CD4-positive, CD25-positive, alpha-beta regulatory T cell (primary cell): ENCODE measurements around the gene ANKZF1. TPM values are rescaled to one million over a fixed set of nuclear protein-coding genes. Genes with fewer than 3 reads are reported as not detected.

Experiments used
- ATAC-seq, 2 donors: fragments of 150-1000 bp; cut with Tn5 transposase; one replicate each; pipeline ENCODE4 v1.10.0; 2021; ENCODE audit warnings: low read depth in 2 of 2, moderate number of reproducible peaks in 2 of 2, moderate library complexity in 1 of 2
- DNase-seq, 3 donors: peaks; one replicate each; pipeline versions ENCODE4 v3.0.0 to v3.0.0-alpha.2; 2012 to 2022; ENCODE audit warnings: mixed read lengths in 1 of 3
- H3K27ac ChIP-seq: one replicate; pipeline ENCODE4 v1.7.0; 2013; ENCODE audit warnings: mild to moderate bottlenecking, low read length; ENCODE audit not compliant: insufficient read depth, poor library complexity, severe bottlenecking
- H3K27me3 ChIP-seq: one replicate; pipeline ENCODE4 v1.7.0; 2013; ENCODE audit warnings: low read length; ENCODE audit not compliant: control insufficient read depth, insufficient read depth
- H3K36me3 ChIP-seq: one replicate; pipeline ENCODE4 v1.7.0; 2013; ENCODE audit warnings: mild to moderate bottlenecking, low read length, moderate library complexity; ENCODE audit not compliant: control insufficient read depth, insufficient read depth
- H3K4me1 ChIP-seq: 2 replicates; pipeline ENCODE4 v1.7.0; 2013; ENCODE audit warnings: mild to moderate bottlenecking, low read length; ENCODE audit not compliant: insufficient read depth, control insufficient read depth, poor library complexity, severe bottlenecking
- H3K4me3 ChIP-seq: one replicate; pipeline ENCODE4 v1.7.0; 2013; ENCODE audit warnings: low read depth, mild to moderate bottlenecking, low read length, moderate library complexity
- H3K9me3 ChIP-seq, 2 experiments: 1 replicate in 1 of 2; 2 replicates in 1 of 2; pipeline ENCODE4 v1.7.0; 2013; ENCODE audit warnings: low read length in 2 of 2, mild to moderate bottlenecking in 1 of 2, moderate library complexity in 1 of 2; ENCODE audit not compliant: control insufficient read depth in 2 of 2
- H3K27ac Mint-ChIP-seq, 3 donors: one replicate each; pipeline ENCODE4 v1.8.0; 2020 to 2022; ENCODE audit warnings: mild to moderate bottlenecking in 3 of 3, mixed read lengths in 3 of 3, moderate library complexity in 2 of 3
- H3K27me3 Mint-ChIP-seq: one replicate; pipeline ENCODE4 v1.8.0; 2022; ENCODE audit warnings: mild to moderate bottlenecking, mixed read lengths
- H3K36me3 Mint-ChIP-seq: one replicate; pipeline ENCODE4 v1.8.0; 2020; ENCODE audit warnings: mixed read lengths
- H3K4me1 Mint-ChIP-seq, 4 donors: one replicate each; pipeline ENCODE4 v1.8.0; 2020 to 2022; ENCODE audit warnings: mixed read lengths in 4 of 4, mild to moderate bottlenecking in 1 of 4
- H3K4me3 Mint-ChIP-seq, 4 donors: one replicate each; pipeline ENCODE4 v1.8.0; 2020 to 2022; ENCODE audit warnings: mild to moderate bottlenecking in 4 of 4, mixed read lengths in 4 of 4, moderate library complexity in 3 of 4
- H3K9me3 Mint-ChIP-seq, 7 donors: one replicate each; pipeline ENCODE4 v1.8.0; 2020 to 2022; ENCODE audit warnings: mixed read lengths in 7 of 7, mild to moderate bottlenecking in 3 of 7, moderate library complexity in 2 of 7
- polyA plus RNA-seq, 4 donors: library from polyadenylated mRNA; unstranded; fragments of 300-500 nt; fragmentation: Illumina TruSeq; gene quantifications; one replicate each; pipeline ENCODE4 v1.2.3, GENCODE V29; 2021
- total RNA-seq: library from RNA; stranded (reverse); gene quantifications from one replicate; pipeline ENCODE4 v1.2.3, GENCODE V29; 2022

Gene ANKZF1
- total and polyA plus RNA-seq, 5 donors from 2014 or later: 23.5 to 123 (median 31.9) TPM

GRCh38 chr2:219284501-219285372 lies 55.1 kb downstream of the ANKZF1 start:
- Mint-ChIP-seq H3K9me3 (peaks cover 0 to under 1% (median 0%) of the 10 kb centered on the region in 7 donors), H3K27ac (no peak overlapping the region), H3K36me3 (peaks cover 28% of the 10 kb centered on the region), H3K4me1 (peaks cover 6 to 43% (median 11%) of the 10 kb centered on the region in 4 donors), H3K4me3 (no peak overlapping the region), H3K27me3 (peaks cover 5% of the 10 kb centered on the region)
- Histone ChIP-seq H3K9me3 (no peaks in the 10 kb centered on the region), H3K36me3 (peaks cover 55% of the 10 kb centered on the region), H3K27me3 (no peaks in the 10 kb centered on the region), H3K4me1 (peaks cover 13% of the 10 kb centered on the region), H3K4me3 (no peak overlapping the region), H3K27ac (no peak overlapping the region)
- no peak for ATAC-seq
- no peak for DNase-seq

GRCh38 chr2:219285373-219285735 lies 55.7 kb downstream of the ANKZF1 start:
- Histone ChIP-seq H3K4me3 (no peak overlapping the region), H3K9me3 (no peaks in the 10 kb centered on the region), H3K27me3 (no peaks in the 10 kb centered on the region), H3K27ac (no peak overlapping the region), H3K4me1 (peaks cover 6% of the 10 kb centered on the region), H3K36me3 (peaks cover 54% of the 10 kb centered on the region)
- DNase-seq (no peak), ATAC-seq (no peak)
- Mint-ChIP-seq H3K4me1 (peaks cover 6 to 36% (median 9%) of the 10 kb centered on the region in 4 donors), H3K27me3 (peaks cover 4% of the 10 kb centered on the region), H3K36me3 (peaks cover 28% of the 10 kb centered on the region), H3K4me3 (peak overlapping the region in 1 of 4 donors; percentile 72), H3K9me3 (no peaks in the 10 kb centered on the region), H3K27ac (no peak overlapping the region)

- Mint-ChIP-seq H3K9me3 (no peaks in the 10 kb centered on the region), H3K27me3 (peaks cover 4% of the 10 kb centered on the region), H3K4me1 (peaks cover 6 to 30% (median 8%) of the 10 kb centered on the region in 4 donors), H3K27ac (peak overlapping the region in 2 of 3 donors; percentile 60 to 63), H3K36me3 (peaks cover 22% of the 10 kb centered on the region), H3K4me3 (no peak overlapping the region)
- no peak overlapping the region for H3K4me3 ChIP-seq
- ATAC-seq: no peak
- no peaks in the 10 kb centered on the region for H3K27me3 ChIP-seq
- H3K36me3 ChIP-seq: peaks cover 48% of the 10 kb centered on the region
- DNase-seq: no peak
- peaks cover 4% of the 10 kb centered on the region for H3K4me1 ChIP-seq
- H3K9me3 ChIP-seq: no peaks in the 10 kb centered on the region
- no peak overlapping the region for H3K27ac ChIP-seq
Observed at GRCh38 chr2:219285894-219286425, 56.4 kb downstream of the ANKZF1 start.

Other genes starting within 250 kb of the ANKZF1 start
- not detected for gene FEV, start 244.6 kb upstream of the ANKZF1 start, total RNA-seq
- gene FEV, start 244.6 kb upstream of the ANKZF1 start, polyA plus RNA-seq: not detected
- not detected for gene CRYBA2, start 236.4 kb upstream of the ANKZF1 start, total RNA-seq
- gene CRYBA2, start 236.4 kb upstream of the ANKZF1 start, polyA plus RNA-seq: not detected
- not detected for gene CFAP65, start 188.3 kb upstream of the ANKZF1 start, total RNA-seq
- not detected for gene CFAP65, start 188.3 kb upstream of the ANKZF1 start, polyA plus RNA-seq
- gene IHH, start 168.9 kb upstream of the ANKZF1 start, total RNA-seq: not detected
- not detected for gene IHH, start 168.9 kb upstream of the ANKZF1 start, polyA plus RNA-seq
- 12.9 TPM for gene NHEJ1, start 69.0 kb upstream of the ANKZF1 start, total RNA-seq
- 10 to 100 TPM; 24.6 to 29.1 (median 26.8) TPM for gene NHEJ1, start 69.0 kb upstream of the ANKZF1 start, polyA plus RNA-seq
- 1.3 TPM for gene SLC23A3, start 59.8 kb upstream of the ANKZF1 start, total RNA-seq
- gene SLC23A3, start 59.8 kb upstream of the ANKZF1 start, polyA plus RNA-seq: not detected
- 68.2 TPM for gene CNPPD1, start 52.9 kb upstream of the ANKZF1 start, total RNA-seq
- gene CNPPD1, start 52.9 kb upstream of the ANKZF1 start, polyA plus RNA-seq: 100 to 1,000 TPM; 100 to 143 (median 113) TPM
- gene RETREG2, start 51.5 kb upstream of the ANKZF1 start, total RNA-seq: 84.7 TPM
- gene RETREG2, start 51.5 kb upstream of the ANKZF1 start, polyA plus RNA-seq: 10 to 100 TPM; 62.8 to 89.7 (median 72.1) TPM
- 70.8 TPM for gene ZFAND2B, start 23.0 kb upstream of the ANKZF1 start, total RNA-seq
- gene ZFAND2B, start 23.0 kb upstream of the ANKZF1 start, polyA plus RNA-seq: 10 to 100 TPM; 54.4 to 72.1 (median 64.0) TPM
- 6.0 TPM for gene ABCB6, start 10.8 kb upstream of the ANKZF1 start, total RNA-seq
- gene ABCB6, start 10.8 kb upstream of the ANKZF1 start, polyA plus RNA-seq: 1 to 10 TPM; 1.5 to 3.9 (median 1.7) TPM
- gene ATG9A, start 170 bp upstream of the ANKZF1 start, total RNA-seq: 68.0 TPM
- gene ATG9A, start 170 bp upstream of the ANKZF1 start, polyA plus RNA-seq: 10 to 100 TPM; 18.7 to 21.0 (median 19.0) TPM
- 0.86 TPM for gene GLB1L, start 15.6 kb downstream of the ANKZF1 start, total RNA-seq
- gene GLB1L, start 15.6 kb downstream of the ANKZF1 start, polyA plus RNA-seq: 1 to 10 TPM in 1 of 4 donors, under 1 TPM in 2, not detected in 1; 0.78 to 1.1 (median 0.90) TPM
- gene STK16, start 15.7 kb downstream of the ANKZF1 start, total RNA-seq: 21.9 TPM
- gene STK16, start 15.7 kb downstream of the ANKZF1 start, polyA plus RNA-seq: 10 to 100 TPM; 14.8 to 26.1 (median 19.1) TPM
- gene TUBA4B, start 23.4 kb downstream of the ANKZF1 start, total RNA-seq: not detected
- not detected for gene TUBA4B, start 23.4 kb downstream of the ANKZF1 start, polyA plus RNA-seq
- 245 TPM for gene TUBA4A, start 24.1 kb downstream of the ANKZF1 start, total RNA-seq
- gene TUBA4A, start 24.1 kb downstream of the ANKZF1 start, polyA plus RNA-seq: 100 to 1,000 TPM; 217 to 323 (median 270) TPM
- 133 TPM for gene DNAJB2, start 49.6 kb downstream of the ANKZF1 start, total RNA-seq
- gene DNAJB2, start 49.6 kb downstream of the ANKZF1 start, polyA plus RNA-seq: 1 to 10 TPM; 6.0 to 7.3 (median 6.2) TPM
- not detected for gene PTPRN, start 79.6 kb downstream of the ANKZF1 start, total RNA-seq
- under 1 TPM in 1 of 4 donors, not detected in 3; 0.28 TPM for gene PTPRN, start 79.6 kb downstream of the ANKZF1 start, polyA plus RNA-seq
- not detected for gene RESP18, start 102.9 kb downstream of the ANKZF1 start, total RNA-seq
- gene RESP18, start 102.9 kb downstream of the ANKZF1 start, polyA plus RNA-seq: not detected
- 74.0 TPM for gene DNPEP, start 158.1 kb downstream of the ANKZF1 start, total RNA-seq
- 10 to 100 TPM; 51.2 to 76.1 (median 63.5) TPM for gene DNPEP, start 158.1 kb downstream of the ANKZF1 start, polyA plus RNA-seq
- not detected for gene DES, start 188.6 kb downstream of the ANKZF1 start, total RNA-seq
- not detected for gene DES, start 188.6 kb downstream of the ANKZF1 start, polyA plus RNA-seq
- 4.1 TPM for gene SPEG, start 205.0 kb downstream of the ANKZF1 start, total RNA-seq
- gene SPEG, start 205.0 kb downstream of the ANKZF1 start, polyA plus RNA-seq: under 1 TPM in 1 of 4 donors, not detected in 3; 0.20 TPM